Heart right ventricle (tissue), 16 donors: Measurements from ENCODE around the gene NEDD4. TPM values are rescaled to one million over a fixed set of nuclear protein-coding genes. Genes with fewer than 3 reads are reported as not detected.

Source experiments
- ATAC-seq, 8 donors: fragments of 200-7000 bp; cut with Tn5 transposase; one replicate each; pipeline ENCODE4 v1.9.1; 2020; ENCODE audit warnings: mild to moderate bottlenecking in 8 of 8, moderate library complexity in 8 of 8, moderate number of reproducible peaks in 1 of 8
- DNase-seq, 2 donors: peaks; one replicate each; pipeline ENCODE4 v3.0.0-alpha.2; 2020
- H3K27ac ChIP-seq, 10 donors: fragments of 200-600 bp; sonication (generic) in 2 of 10; one replicate each; pipeline versions ENCODE4 v1.5.0 to v1.8.0; 2020 to 2022; ENCODE audit warnings: mild to moderate bottlenecking in 3 of 10
- H3K27me3 ChIP-seq, 7 donors: fragments of 200-600 bp; one replicate each; pipeline ENCODE4 v1.8.0; 2021 to 2022; ENCODE audit warnings: mild to moderate bottlenecking in 2 of 7
- H3K36me3 ChIP-seq, 9 donors: fragments of 200-600 bp; sonication (generic) in 1 of 9; one replicate each; pipeline versions ENCODE4 v1.5.0 to v1.8.0; 2020 to 2022; ENCODE audit warnings: mild to moderate bottlenecking in 2 of 9
- H3K4me1 ChIP-seq, 9 donors: fragments of 200-600 bp; sonication (generic) in 1 of 9; one replicate each; pipeline versions ENCODE4 v1.5.0 to v1.8.0; 2020 to 2022; ENCODE audit warnings: mild to moderate bottlenecking in 4 of 9
- H3K4me3 ChIP-seq, 10 donors: fragments of 200-600 bp; sonication (generic) in 2 of 10; one replicate each; pipeline versions ENCODE4 v1.5.0 to v1.8.0; 2020 to 2022; ENCODE audit warnings: mild to moderate bottlenecking in 7 of 10, moderate library complexity in 2 of 10
- H3K9me3 ChIP-seq, 11 donors: fragments of 200-600 bp in 10 of 11; sonication (generic) in 2 of 11; one replicate each; pipeline versions ENCODE4 v1.5.0 to v1.8.0; 2013 to 2022; ENCODE audit warnings: mild to moderate bottlenecking in 2 of 11, control low read depth in 1 of 11, moderate library complexity in 1 of 11
- CTCF ChIP-seq, 9 donors: fragments of 200-600 bp; sonication (generic) in 2 of 9; IDR thresholded peaks; one replicate each; pipeline versions ENCODE4 v1.5.0 to v1.8.0; 2021 to 2022; ENCODE audit warnings: antibody characterized with exemption in 9 of 9, mild to moderate bottlenecking in 5 of 9, moderate library complexity in 1 of 9
- WGBS, 2 donors: extraction: QIAGEN DNeasy Blood & Tissue Kit; methylation state at CpG; one replicate each; pipeline ENCODE4 v1.1.7; 2013; ENCODE audit warnings: inconsistent platforms in 1 of 2; 5-methylcytosine and 5-hydroxymethylcytosine counted together
- intact Hi-C, 10 donors: fragments of 100-400 bp; cut with DNase I; formaldehyde crosslinking; loops; one replicate each; pipeline versions ENCODE4 v1.11.1 to v1.14.2; 2022
- polyA plus RNA-seq, 2 donors: library from polyadenylated mRNA; stranded (reverse); fragments of 200-250 nt; gene quantifications; one replicate each; pipeline ENCODE4 v1.2.3, GENCODE V29; 2013
- total RNA-seq, 10 donors: library from RNA; stranded (reverse); fragmentation: NEBNext Ultra II Directional in 3 of 10; extraction: Animal tissue kit (Norgen Biotek cat#: 25700) in 3 of 10; gene quantifications; one replicate each; pipeline versions ENCODE4 v1.2.1 to v1.2.4, GENCODE V29; 2021 to 2023
- donor health status: Arrhythmogenic right ventricular cardiomyopathy.
- donor health status: ischemic (EF 13 %, LVEDD 7.1; RV severe dilation, severe dysfunction).
- donor health status: healthy with polysubstance abuse.
- donor health status: DM: no; HTN: yes; CAD: no.
- donor health status: DM: no; HTN: no; CAD: no.
- donor health status: ischemic (EF 25% LVEDD 6.9; RV normal size, moderate dysfunction).
- donor health status: ischemic (EF 25% LVEDD 5.7; RV mildly dilated, moderate dysfunction).
- donor health status: healthy.
- donor health status: DM: yes; HTN: yes; CAD: no.
- donor health status: Ischemic cardiomyopathy.
- donor health status: ischemic (EF 35%, LVEDD 5.7; RV mildly dilated, moderate dysfunction).
- donor health status: nonischemic (EF 11% LVEDD 7.7; RV severe dilation, severe dysfunction).
- donor health status: DM: yes; HTN: yes; CAD: no.
- donor health status: PGD.
- donor health status: ischemic (EF 29% LVEDD 5.4; RV normal size, mild dysfunction).
- donor health status: nonischemic (EF 23%, LVEDD 6.1; RV moderate dilation, normal function).

NEDD4 gene
- total and polyA plus RNA-seq, 12 donors: 3.5 to 11.5 (median 8.7) TPM

- H3K36me3 ChIP-seq: peaks cover 0 to 27% (median 0%) of the 10 kb centered on the region in 9 donors
- no peak for TF ChIP-seq CTCF (IDR thresholded peaks at IDR 0.05)
- H3K27ac ChIP-seq: no peak overlapping the region
- no peaks in the 10 kb centered on the region for H3K4me1 ChIP-seq
- H3K9me3 ChIP-seq: no peaks in the 10 kb centered on the region
- intact Hi-C loops: no loop called here
- H3K27me3 ChIP-seq: no peaks in the 10 kb centered on the region
- no peak for DNase-seq
- ATAC-seq: no peak
- H3K4me3 ChIP-seq: no peak overlapping the region
- WGBS, 2 donors: 87 to 91% methylated on average over 3 of the region's 3 CpGs
These were observed 28.3 kb downstream of the NEDD4 start for GRCh38 chr15:55965091-55965490.

GRCh38 chr15:55960946-55961345 is 32.5 kb downstream of the NEDD4 start:
- WGBS, 2 donors: 90 to 94% methylated on average over 2 of the region's 2 CpGs
- intact Hi-C loops: no loop called here
- Histone ChIP-seq H3K27ac (no peak overlapping the region), H3K27me3 (no peaks in the 10 kb centered on the region), H3K4me1 (no peaks in the 10 kb centered on the region), H3K9me3 (no peaks in the 10 kb centered on the region), H3K4me3 (no peak overlapping the region), H3K36me3 (peaks cover 0 to 26% (median 0%) of the 10 kb centered on the region in 9 donors)
- DNase-seq (no peak), ATAC-seq (no peak)
- TF ChIP-seq CTCF (IDR thresholded peaks at IDR 0.05): no peak

- no peak for DNase-seq
- no peak for TF ChIP-seq CTCF (IDR thresholded peaks at IDR 0.05)
- intact Hi-C loops: no loop called here
- no peaks in the 10 kb centered on the region for H3K9me3 ChIP-seq
- no peaks in the 10 kb centered on the region for H3K4me1 ChIP-seq
- no peak for ATAC-seq
- no peak overlapping the region for H3K27ac ChIP-seq
- WGBS, 2 donors: 72 to 82% methylated on average over 4 of the region's 4 CpGs
- no peak overlapping the region for H3K4me3 ChIP-seq
- H3K27me3 ChIP-seq: no peaks in the 10 kb centered on the region
- peaks cover 0 to 17% (median 0%) of the 10 kb centered on the region in 9 donors for H3K36me3 ChIP-seq
These were observed 33.5 kb downstream of the NEDD4 start for GRCh38 chr15:55959744-55960447.

- no peaks in the 10 kb centered on the region for H3K27me3 ChIP-seq
- no peak for TF ChIP-seq CTCF (IDR thresholded peaks at IDR 0.05)
- DNase-seq: no peak
- no peaks in the 10 kb centered on the region for H3K9me3 ChIP-seq
- H3K4me3 ChIP-seq: no peak overlapping the region
- H3K27ac ChIP-seq: no peak overlapping the region
- WGBS, 2 donors: 47 to 65% methylated on average over 1 of the region's 1 CpG
- no peak for ATAC-seq
- peaks cover 0 to 13% (median 0%) of the 10 kb centered on the region in 9 donors for H3K36me3 ChIP-seq
- intact Hi-C loops: no loop called here
- H3K4me1 ChIP-seq: no peaks in the 10 kb centered on the region
These were observed 35.1 kb downstream of the NEDD4 start for GRCh38 chr15:55958349-55958748.
